Esophagus muscularis mucosa (tissue), 4 donors: Measurements from ENCODE around the gene TRDN.

Experiments used
- EP300 ChIP-seq: sonication (generic); formaldehyde crosslinking; IDR thresholded peaks from one replicate; pipeline ENCODE4 v1.6.1; 2017; ENCODE audit warnings: antibody characterized with exemption
- POLR2AphosphoS5 ChIP-seq, 2 donors: sonication (generic); formaldehyde crosslinking; IDR thresholded peaks; one replicate each; pipeline ENCODE4 v1.6.1; 2017; ENCODE audit warnings: antibody characterized with exemption in 2 of 2
- TF ChIP-seq, protein P1 (sequence below), 3 experiments: fragments of 200-600 bp in 2 of 3; fragments of 450-650 bp in 1 of 3; sonication (generic) in 2 of 3; IDR thresholded peaks; one replicate each; pipeline ENCODE4 v1.5.1; 2017 to 2019; ENCODE audit warnings: antibody characterized with exemption in 3 of 3, mild to moderate bottlenecking in 2 of 3, moderate library complexity in 1 of 3

DNA sequence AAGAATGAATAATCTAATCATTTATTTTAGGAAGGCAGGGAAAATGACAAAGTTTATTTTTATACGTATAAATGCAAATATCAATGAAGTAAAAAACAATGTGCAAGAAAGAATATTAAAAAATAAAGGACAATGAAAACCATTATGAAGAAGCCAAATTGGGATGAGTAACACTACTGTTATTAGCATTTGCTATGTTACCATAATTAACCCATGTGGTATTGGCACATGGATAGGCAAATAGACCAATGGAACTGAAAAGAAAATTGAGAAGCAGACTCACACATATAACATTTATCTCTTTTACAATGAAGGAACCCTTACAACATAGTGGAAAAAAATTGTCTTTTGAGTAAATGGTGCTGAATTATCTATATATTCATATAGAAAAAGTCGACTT is 426.1 kb downstream of the TRDN start:
- TF ChIP-seq EP300, result no peak
- TF ChIP-seq, protein P1, sequence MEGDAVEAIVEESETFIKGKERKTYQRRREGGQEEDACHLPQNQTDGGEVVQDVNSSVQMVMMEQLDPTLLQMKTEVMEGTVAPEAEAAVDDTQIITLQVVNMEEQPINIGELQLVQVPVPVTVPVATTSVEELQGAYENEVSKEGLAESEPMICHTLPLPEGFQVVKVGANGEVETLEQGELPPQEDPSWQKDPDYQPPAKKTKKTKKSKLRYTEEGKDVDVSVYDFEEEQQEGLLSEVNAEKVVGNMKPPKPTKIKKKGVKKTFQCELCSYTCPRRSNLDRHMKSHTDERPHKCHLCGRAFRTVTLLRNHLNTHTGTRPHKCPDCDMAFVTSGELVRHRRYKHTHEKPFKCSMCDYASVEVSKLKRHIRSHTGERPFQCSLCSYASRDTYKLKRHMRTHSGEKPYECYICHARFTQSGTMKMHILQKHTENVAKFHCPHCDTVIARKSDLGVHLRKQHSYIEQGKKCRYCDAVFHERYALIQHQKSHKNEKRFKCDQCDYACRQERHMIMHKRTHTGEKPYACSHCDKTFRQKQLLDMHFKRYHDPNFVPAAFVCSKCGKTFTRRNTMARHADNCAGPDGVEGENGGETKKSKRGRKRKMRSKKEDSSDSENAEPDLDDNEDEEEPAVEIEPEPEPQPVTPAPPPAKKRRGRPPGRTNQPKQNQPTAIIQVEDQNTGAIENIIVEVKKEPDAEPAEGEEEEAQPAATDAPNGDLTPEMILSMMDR (IDR thresholded peaks at IDR 0.05), result no peak
- no peak for TF ChIP-seq POLR2AphosphoS5 (IDR thresholded peaks at IDR 0.05)
